GM19023 (cell line): ENCODE results near the gene APIP.

Source experiments
- ATAC-seq: cut with Tn5 transposase; IDR thresholded peaks from one replicate; pipeline ENCODE4 v1.9.1; 2021; ENCODE audit warnings: mild to moderate bottlenecking, moderate library complexity; ENCODE audit not compliant: unreplicated experiment

The APIP gene

GRCh38 chr11:34916015-34916842 is at the start of gene APIP, which contains the start of gene PDHX:
Gene APIP (minus strand): TSS chr11:34916379. CDS start chr11:34916284, 95 bp downstream.
Gene PDHX (plus strand): TSS chr11:34916618. CDS start chr11:34916656, 38 bp downstream.
- ATAC-seq: peak; percentile 94

DNA sequence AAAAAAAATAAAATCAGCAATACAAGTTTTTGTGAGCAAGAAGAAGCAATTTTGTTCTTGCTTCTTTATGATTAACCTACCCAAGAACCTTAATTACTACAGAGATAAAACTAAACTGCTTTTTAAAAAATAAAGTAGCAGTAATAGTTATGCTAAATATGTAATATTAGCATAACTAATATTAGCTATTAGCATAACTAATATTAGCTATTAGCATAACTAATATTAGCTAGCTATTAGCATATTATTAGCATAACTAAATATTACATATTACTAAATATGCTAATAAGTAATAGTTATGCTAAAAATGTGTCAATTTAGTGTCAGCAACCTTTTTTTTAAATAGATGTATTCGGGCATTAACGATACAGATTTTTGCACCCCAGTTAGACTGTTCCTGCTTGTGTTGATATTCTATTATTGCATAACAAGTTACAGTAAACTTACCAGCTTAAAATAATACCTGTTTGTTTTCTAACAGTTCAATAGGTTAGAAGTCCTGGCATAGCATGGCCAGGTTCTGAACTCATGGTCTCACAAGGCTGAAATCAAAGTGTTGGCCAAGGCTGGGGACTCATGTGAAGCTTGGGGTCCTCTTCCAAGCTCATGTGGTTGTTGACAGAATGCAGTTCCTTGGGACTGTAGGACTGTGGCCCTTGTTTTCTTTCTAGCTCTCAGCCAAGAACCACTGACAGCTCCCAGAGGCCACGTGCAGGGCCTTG is 48.6 kb upstream of the APIP start:
- ATAC-seq: no peak

DNA sequence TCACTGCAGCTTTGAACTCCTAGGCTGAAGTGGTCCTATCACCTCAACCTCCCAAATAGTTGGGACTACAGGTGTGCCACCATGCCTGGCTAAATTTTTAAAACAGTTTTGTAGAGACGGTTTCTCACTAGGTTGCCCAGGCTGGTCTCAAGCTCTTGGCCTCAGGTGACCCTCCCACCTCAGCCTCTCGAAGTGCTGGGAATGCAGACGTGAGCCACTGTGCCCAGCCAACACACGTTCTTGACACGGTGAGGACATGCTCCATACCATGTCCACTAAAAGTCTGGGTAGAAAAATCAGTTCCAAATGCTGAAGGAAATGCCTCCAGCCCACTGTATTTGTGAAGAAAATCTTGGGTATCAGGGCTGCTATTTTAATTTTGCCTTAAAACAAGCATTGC is 47.2 kb upstream of the APIP start:
- ATAC-seq: no peak

DNA sequence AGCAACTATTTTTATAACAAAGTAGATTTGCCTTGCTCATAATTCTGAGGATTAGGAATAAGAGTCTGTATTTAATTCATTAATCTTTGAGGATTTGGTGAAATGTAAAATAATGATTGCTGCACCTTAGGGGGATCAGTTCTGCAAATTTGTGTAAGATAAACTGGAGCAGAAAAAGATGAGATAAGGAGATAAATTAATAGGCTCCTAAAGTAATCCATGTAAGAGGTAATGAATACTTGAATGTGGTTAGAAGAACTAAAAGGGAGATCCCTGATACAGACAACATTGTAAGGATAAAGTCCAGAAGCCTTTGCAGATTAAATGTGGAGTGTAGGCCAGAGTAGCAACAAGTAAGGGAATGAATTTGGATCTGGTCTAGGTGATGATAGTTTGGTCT is 45.9 kb upstream of the APIP start:
- no peak for ATAC-seq

DNA sequence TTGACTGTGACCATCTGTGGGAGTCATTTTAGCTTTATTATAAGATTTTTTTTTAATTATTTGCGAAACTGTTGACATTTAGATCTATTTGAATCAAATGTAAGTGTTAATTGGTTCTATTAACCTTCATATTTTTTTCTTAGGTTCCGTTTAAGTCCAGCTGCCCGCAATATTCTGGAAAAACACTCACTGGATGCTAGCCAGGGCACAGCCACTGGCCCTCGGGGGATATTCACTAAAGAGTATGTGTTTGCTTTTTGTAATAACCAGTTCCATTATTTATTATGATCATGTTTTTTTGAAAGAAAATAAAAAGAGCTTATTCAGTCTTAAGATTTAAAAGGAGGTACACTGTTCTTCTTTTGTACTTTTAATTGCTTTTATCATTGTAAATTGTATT is 44.1 kb upstream of the APIP start:
- ATAC-seq: no peak

DNA sequence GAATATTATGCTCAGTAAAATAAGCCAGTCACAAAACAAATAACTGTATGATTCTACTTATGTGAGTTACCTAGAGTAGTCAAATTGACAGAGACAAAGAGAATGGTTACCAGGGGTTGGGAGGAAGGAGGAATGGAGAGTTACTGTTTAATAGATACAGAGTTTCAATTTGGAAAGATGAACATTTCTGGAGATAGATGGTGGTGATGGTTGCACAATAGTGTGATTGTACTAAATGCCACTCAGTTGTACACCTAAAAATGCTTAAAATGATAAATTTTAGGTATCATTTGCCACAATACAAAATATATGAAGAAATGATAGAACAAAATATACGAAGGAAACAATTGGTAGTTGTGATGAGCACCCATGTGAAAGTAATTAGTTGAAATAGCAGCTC is 43.6 kb upstream of the APIP start:
- ATAC-seq: no peak

- no peak for ATAC-seq
Observed at GRCh38 chr11:34957606-34958005, 41.4 kb upstream of the APIP start.

DNA sequence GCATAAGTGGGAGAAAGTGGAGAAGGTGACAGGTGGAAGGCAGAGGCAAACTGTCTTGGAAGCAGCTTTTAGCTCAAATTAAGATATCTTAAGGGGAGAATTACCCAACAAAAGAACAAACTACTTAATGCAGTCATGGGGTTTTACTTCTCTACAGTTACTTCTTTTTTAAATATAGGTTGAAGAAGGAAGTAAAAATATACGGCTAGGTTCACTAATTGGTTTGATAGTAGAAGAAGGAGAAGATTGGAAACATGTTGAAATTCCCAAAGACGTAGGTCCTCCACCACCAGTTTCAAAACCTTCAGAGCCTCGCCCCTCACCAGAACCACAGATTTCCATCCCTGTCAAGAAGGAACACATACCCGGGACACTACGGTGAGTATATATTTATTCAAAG is 41.0 kb upstream of the APIP start:
- ATAC-seq: no peak

DNA sequence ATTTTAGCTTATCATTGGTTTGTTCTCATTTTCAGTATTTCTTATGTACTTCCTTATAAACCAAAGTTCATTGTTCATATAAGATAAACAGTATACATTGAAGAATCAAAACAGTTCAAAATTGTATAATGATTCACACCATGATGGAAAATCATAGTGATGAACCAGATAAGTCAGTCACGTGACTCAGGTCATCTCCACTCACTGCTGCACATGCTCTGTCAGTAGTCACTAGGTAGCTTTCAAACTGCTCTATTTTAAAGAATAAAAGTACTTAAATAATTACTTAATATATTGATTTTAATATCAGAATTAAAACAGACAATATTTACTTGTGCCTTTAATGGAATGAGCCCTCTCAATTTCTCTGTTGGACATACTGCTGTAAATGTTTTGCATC is 37.8 kb upstream of the APIP start:
- no peak for ATAC-seq

DNA sequence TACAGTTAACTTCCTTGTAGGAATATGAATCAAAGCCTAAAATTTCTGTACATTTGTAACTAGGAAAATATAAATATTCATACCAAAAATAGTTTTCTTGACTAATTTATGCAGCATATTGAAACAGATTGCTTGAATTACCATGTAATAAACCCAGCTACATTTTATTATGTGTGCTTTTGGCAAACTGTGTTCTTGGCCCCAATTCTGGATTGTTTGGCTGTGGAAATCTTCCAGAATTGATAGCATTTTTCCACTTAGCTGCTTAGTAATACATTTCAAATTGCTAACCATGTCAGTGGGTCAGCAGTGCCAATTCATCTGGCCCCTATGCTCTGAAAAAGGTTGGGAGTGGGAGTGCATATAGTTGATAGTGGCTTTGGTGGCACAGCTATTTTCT is 32.5 kb upstream of the APIP start:
- ATAC-seq: no peak

GRCh38 chr11:34944692-34945091 is 28.5 kb upstream of the APIP start:
- no peak for ATAC-seq

DNA sequence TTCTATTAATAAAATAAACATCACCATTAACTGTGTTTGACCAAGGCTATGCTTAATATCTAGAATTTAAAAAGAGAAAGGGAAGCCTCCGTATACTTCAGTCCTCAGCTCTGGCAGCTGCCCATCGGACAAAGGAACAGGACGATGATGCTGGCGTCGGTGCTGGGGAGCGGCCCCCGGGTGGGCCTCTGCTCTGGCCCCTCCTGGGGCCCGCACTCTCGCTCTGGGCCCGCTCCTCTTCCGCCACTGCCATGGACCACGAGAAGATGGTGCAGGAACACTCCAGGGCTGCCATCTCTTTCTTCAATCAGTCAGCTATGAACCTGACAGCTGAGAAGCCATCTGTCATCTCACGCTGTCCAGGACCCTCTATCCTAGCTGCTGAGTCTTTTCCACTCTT is 25.5 kb upstream of the APIP start:
- no peak for ATAC-seq

- ATAC-seq: no peak
Observed at GRCh38 chr11:34940026-34940677, 24.0 kb upstream of the APIP start.

DNA sequence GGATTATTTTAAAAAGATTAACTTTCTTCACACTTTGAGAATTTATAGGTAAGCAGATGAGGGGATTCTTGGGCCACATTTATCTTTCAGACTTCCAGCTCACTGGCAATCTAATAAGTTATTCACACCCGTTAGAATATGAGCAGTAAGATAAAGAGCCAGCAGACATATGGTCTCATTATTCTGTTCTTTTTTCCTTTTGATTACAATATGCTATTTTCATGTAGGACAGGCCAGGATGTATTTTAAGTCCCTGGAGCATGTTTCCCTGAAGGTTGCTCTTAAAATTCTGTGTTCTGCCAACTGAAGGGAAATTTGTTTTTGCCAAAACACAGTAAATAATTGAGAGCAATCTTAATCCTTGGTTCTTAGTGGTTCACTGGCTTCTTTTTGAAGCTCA is 22.4 kb upstream of the APIP start:
- ATAC-seq: no peak

- ATAC-seq: no peak
Observed at GRCh38 chr11:34936945-34937629, 20.9 kb upstream of the APIP start.

- no peak for ATAC-seq
Observed at GRCh38 chr11:34929794-34930763, 13.9 kb upstream of the APIP start.

- no peak for ATAC-seq
Observed at GRCh38 chr11:34928960-34929680, 12.9 kb upstream of the APIP start.

GRCh38 chr11:34928268-34928959 is 12.2 kb upstream of the APIP start:
- no peak for ATAC-seq

GRCh38 chr11:34926831-34927132 is 10.6 kb upstream of the APIP start:
- no peak for ATAC-seq
